ENCODE measurements around the gene SAMD9L. TPM values are rescaled to one million over a fixed set of nuclear protein-coding genes. Genes with fewer than 3 reads are reported as not detected.

The SAMD9L gene
- total and polyA plus RNA-seq, 8 donors, result 1.7 to 30.9 (median 4.6) TPM

DNA sequence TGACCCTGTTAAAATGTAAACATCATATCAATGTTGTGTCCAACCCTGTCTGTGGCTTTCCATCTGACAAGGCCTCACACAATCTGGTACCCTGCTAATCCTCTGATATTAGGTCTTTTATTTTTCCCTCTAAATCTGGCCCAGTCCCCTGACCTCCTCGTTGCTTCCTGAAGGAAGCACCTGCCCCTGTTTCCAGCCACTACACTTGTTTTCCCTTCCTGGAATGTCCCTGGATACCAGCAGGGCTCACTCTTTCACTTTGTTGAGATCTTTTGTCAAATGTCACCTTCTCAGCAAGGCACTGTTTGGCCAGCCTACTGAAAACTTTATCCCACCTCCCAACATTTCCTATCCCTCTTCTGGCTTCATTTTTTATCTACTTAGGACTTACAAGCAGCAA lies 2.1 kb downstream of the SAMD9L start:
- peak in 1 of 2 donors; percentile 20 for DNase-seq
- no peaks in the 10 kb centered on the region for H3K9me3 ChIP-seq
- peaks cover 8 to 45% (median 37%) of the 10 kb centered on the region in 4 donors for H3K36me3 ChIP-seq
- 5 to 41% (median 29%) methylated on average over 1 of the region's 1 CpG for WGBS, 5 donors
- peak overlapping the region in 1 of 4 donors; percentile 43 for H3K4me3 ChIP-seq
- H3K27me3 ChIP-seq, result no peaks in the 10 kb centered on the region
- peak overlapping the region in 1 of 5 donors; percentile 76 for H3K27ac ChIP-seq
- TF ChIP-seq POLR2AphosphoS5 (IDR thresholded peaks at IDR 0.05), result no peak
- TF ChIP-seq POLR2A (IDR thresholded peaks at IDR 0.05), result no peak
- TF ChIP-seq, protein P1, sequence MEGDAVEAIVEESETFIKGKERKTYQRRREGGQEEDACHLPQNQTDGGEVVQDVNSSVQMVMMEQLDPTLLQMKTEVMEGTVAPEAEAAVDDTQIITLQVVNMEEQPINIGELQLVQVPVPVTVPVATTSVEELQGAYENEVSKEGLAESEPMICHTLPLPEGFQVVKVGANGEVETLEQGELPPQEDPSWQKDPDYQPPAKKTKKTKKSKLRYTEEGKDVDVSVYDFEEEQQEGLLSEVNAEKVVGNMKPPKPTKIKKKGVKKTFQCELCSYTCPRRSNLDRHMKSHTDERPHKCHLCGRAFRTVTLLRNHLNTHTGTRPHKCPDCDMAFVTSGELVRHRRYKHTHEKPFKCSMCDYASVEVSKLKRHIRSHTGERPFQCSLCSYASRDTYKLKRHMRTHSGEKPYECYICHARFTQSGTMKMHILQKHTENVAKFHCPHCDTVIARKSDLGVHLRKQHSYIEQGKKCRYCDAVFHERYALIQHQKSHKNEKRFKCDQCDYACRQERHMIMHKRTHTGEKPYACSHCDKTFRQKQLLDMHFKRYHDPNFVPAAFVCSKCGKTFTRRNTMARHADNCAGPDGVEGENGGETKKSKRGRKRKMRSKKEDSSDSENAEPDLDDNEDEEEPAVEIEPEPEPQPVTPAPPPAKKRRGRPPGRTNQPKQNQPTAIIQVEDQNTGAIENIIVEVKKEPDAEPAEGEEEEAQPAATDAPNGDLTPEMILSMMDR (IDR thresholded peaks at IDR 0.05), result no peak
- TF ChIP-seq EP300 (IDR thresholded peaks at IDR 0.05), result no peak
- peaks cover 0 to 24% (median 14%) of the 10 kb centered on the region in 4 donors for H3K4me1 ChIP-seq
- intact Hi-C loops (cut with DNase I; ENCODE audit: low total_unique reads), result no loop called here

GRCh38 chr7:93145354-93145753 lies 2.8 kb downstream of the SAMD9L start:
- Histone ChIP-seq H3K36me3 (peaks cover 9 to 52% (median 44%) of the 10 kb centered on the region in 4 donors), H3K9me3 (no peaks in the 10 kb centered on the region), H3K27me3 (no peaks in the 10 kb centered on the region), H3K27ac (peak overlapping the region in 1 of 5 donors; percentile 76), H3K4me3 (peak overlapping the region in 1 of 4 donors; percentile 43), H3K4me1 (peaks cover 0 to 24% (median 14%) of the 10 kb centered on the region in 4 donors)
- no peak for TF ChIP-seq POLR2AphosphoS5 (IDR thresholded peaks at IDR 0.05)
- TF ChIP-seq, protein P1 (IDR thresholded peaks at IDR 0.05), result no peak
- TF ChIP-seq POLR2A (IDR thresholded peaks at IDR 0.05), result no peak
- no peak for TF ChIP-seq EP300 (IDR thresholded peaks at IDR 0.05)
- no peak for DNase-seq
- intact Hi-C loops (cut with DNase I; ENCODE audit: low total_unique reads), result no loop called here
- WGBS, 5 donors, result 29 to 54% (median 44%) methylated on average over 3 of the region's 3 CpGs

DNA sequence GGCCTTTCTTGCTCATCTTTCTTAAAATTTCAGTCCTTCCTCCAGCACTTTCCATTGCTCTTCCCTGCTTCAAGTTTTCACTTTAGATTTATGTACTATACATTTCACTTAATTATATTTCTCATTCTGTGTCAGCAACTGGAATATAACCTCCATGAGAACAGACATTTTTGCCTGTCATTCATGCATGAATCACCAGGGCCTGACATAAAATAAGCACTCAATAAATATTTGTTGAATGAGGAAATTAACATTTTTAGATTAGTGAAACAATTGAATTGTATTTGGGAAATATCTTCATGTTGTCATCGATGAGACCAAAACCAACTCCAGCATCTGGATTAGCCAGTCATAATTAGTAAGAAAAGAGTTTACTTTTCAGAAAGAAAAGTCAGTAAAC lies 6.1 kb downstream of the SAMD9L start:
- peaks cover 23 to 84% (median 74%) of the 10 kb centered on the region in 4 donors for H3K36me3 ChIP-seq
- no peaks in the 10 kb centered on the region for H3K27me3 ChIP-seq
- H3K9me3 ChIP-seq, result peaks cover 0 to 30% (median 10%) of the 10 kb centered on the region in 4 donors
- intact Hi-C loops (cut with DNase I; ENCODE audit: low total_unique reads), result no loop called here
- H3K4me1 ChIP-seq, result peaks cover 0 to 16% (median 9%) of the 10 kb centered on the region in 4 donors
- DNase-seq, result no peak
- 87 to 99% (median 91%) methylated on average over 1 of the region's 1 CpG for WGBS, 5 donors
- no peak overlapping the region for H3K4me3 ChIP-seq
- no peak overlapping the region for H3K27ac ChIP-seq
- TF ChIP-seq POLR2A (IDR thresholded peaks at IDR 0.05) (no peak), POLR2AphosphoS5 (IDR thresholded peaks at IDR 0.05) (no peak), EP300 (IDR thresholded peaks at IDR 0.05) (no peak)
- TF ChIP-seq, protein P1 (IDR thresholded peaks at IDR 0.05), result no peak

DNA sequence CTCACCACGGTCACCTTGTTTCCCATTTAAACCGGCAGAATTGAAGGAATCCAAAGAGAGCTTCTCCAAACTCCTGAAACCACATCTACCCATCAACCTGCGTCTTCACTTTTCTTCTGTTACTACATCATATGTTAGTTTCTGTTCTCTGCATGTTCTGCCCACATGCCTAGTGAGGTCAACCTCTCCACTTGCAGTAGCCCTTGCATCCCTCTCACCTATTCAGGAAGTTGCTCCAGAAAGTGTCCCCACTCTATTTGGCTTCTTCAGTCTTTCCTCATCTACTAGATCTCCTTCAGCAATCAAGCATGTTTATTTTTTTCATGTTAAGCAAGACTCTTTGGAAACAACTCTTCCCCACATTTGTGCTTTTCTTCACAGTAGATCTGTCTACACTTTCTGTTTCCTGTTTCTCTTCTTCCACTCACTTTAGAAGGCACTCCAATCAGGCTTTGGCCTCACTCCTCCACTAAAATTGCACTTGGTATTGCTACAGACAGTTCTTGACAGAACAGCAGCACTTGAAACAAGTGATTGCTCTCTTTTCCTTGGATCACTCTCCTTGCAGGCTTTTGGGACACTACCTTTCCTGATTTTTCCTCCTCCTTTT lies 7.5 kb downstream of the SAMD9L start:
- H3K4me3 ChIP-seq, result no peak overlapping the region
- no peak for DNase-seq
- intact Hi-C loops (cut with DNase I; ENCODE audit: low total_unique reads), result no loop called here
- peaks cover 29 to 99% (median 89%) of the 10 kb centered on the region in 4 donors for H3K36me3 ChIP-seq
- 87 to 95% (median 92%) methylated on average over 3 of the region's 3 CpGs for WGBS, 5 donors
- no peak overlapping the region for H3K27ac ChIP-seq
- H3K9me3 ChIP-seq, result peaks cover 0 to 43% (median 17%) of the 10 kb centered on the region in 4 donors
- TF ChIP-seq, protein P1 (IDR thresholded peaks at IDR 0.05), result no peak
- no peak for TF ChIP-seq POLR2A (IDR thresholded peaks at IDR 0.05)
- no peak for TF ChIP-seq POLR2AphosphoS5 (IDR thresholded peaks at IDR 0.05)
- no peak for TF ChIP-seq EP300 (IDR thresholded peaks at IDR 0.05)
- H3K27me3 ChIP-seq, result no peaks in the 10 kb centered on the region
- H3K4me1 ChIP-seq, result peaks cover 0 to 4% (median under 1%) of the 10 kb centered on the region in 4 donors
